Heart left ventricle (tissue), 16 donors: ENCODE results near the gene TMEM248. TPM values are rescaled to one million over a fixed set of nuclear protein-coding genes. Genes with fewer than 3 reads are reported as not detected.
"Not testable (repeated sequence)": the region's sequence is repeated elsewhere in the genome, so short reads cannot be mapped to it uniquely, and the experiment has no call there.

Experiments used
- ATAC-seq, 4 donors: fragments of 200-7000 bp; cut with Tn5 transposase; one replicate each; pipeline ENCODE4 v1.9.1; 2020 to 2022; ENCODE audit warnings: moderate library complexity in 4 of 4, mild to moderate bottlenecking in 3 of 4, moderate number of reproducible peaks in 1 of 4
- DNase-seq, 5 donors: peaks; one replicate each; pipeline ENCODE4 v3.0.0-alpha.2; 2020
- H3K27ac ChIP-seq, 12 donors: fragments of 200-600 bp; sonication (generic) in 4 of 12; one replicate each; pipeline versions ENCODE4 v1.5.0 to v1.8.0; 2016 to 2022; ENCODE audit warnings: mild to moderate bottlenecking in 2 of 12
- H3K27me3 ChIP-seq, 9 donors: fragments of 200-600 bp; sonication (generic) in 2 of 9; one replicate each; pipeline versions ENCODE4 v1.5.1 to v1.8.0; 2016 to 2022; ENCODE audit warnings: mild to moderate bottlenecking in 3 of 9
- H3K36me3 ChIP-seq, 9 donors: fragments of 200-600 bp; sonication (generic) in 2 of 9; one replicate each; pipeline versions ENCODE4 v1.5.0 to v1.8.0; 2018 to 2022; ENCODE audit warnings: mild to moderate bottlenecking in 2 of 9
- H3K4me1 ChIP-seq, 12 donors: fragments of 200-600 bp; sonication (generic) in 4 of 12; one replicate each; pipeline versions ENCODE4 v1.5.0 to v1.8.0; 2016 to 2022; ENCODE audit warnings: mild to moderate bottlenecking in 3 of 12
- H3K4me3 ChIP-seq, 12 donors: fragments of 200-600 bp; sonication (generic) in 4 of 12; one replicate each; pipeline versions ENCODE4 v1.5.0 to v1.8.0; 2017 to 2022; ENCODE audit warnings: mild to moderate bottlenecking in 9 of 12, moderate library complexity in 4 of 12
- H3K9me3 ChIP-seq, 12 donors: fragments of 200-600 bp; sonication (generic) in 4 of 12; one replicate each; pipeline versions ENCODE4 v1.5.0 to v1.8.0; 2016 to 2022; ENCODE audit warnings: mild to moderate bottlenecking in 1 of 12
- POLR2A ChIP-seq, 2 donors: fragments of 450-650 bp; IDR thresholded peaks; one replicate each; pipeline ENCODE4 v1.6.1; 2017; ENCODE audit warnings: antibody characterized with exemption in 2 of 2, mild to moderate bottlenecking in 2 of 2, moderate library complexity in 2 of 2
- WGBS, 4 donors: extraction: QIAGEN DNeasy Blood & Tissue Kit in 2 of 4; methylation state at CpG; one replicate each; pipeline versions ENCODE4 v1.1.5 to v1.1.7; 2013 to 2018; 5-methylcytosine and 5-hydroxymethylcytosine counted together
- intact Hi-C, 10 donors: fragments of 100-400 bp; cut with DNase I; formaldehyde crosslinking; loops; one replicate each; pipeline versions ENCODE4 v1.11.1 to v1.14.2; 2022
- polyA plus RNA-seq, 2 donors: library from polyadenylated mRNA; stranded (reverse); fragments of 200-250 nt; gene quantifications; one replicate each; pipeline ENCODE4 v1.2.3, GENCODE V29; 2013
- total RNA-seq, 9 donors: library from RNA; depleted of rRNA in 2 of 9; stranded (reverse); fragments of >200 nt in 2 of 9; fragmentation: NEBNext Ultra II Directional in 3 of 9; extraction: Animal tissue kit (Norgen Biotek cat#: 25700) in 3 of 9; gene quantifications; one replicate each; pipeline versions ENCODE4 v1.1.0 to v1.2.4, GENCODE V29; 2016 to 2023
- TF ChIP-seq, protein P1 (sequence below), 12 donors: fragments of 200-600 bp; sonication (generic) in 4 of 12; IDR thresholded peaks; one replicate each; pipeline versions ENCODE4 v1.5.0 to v1.8.0; 2018 to 2022; ENCODE audit warnings: antibody characterized with exemption in 12 of 12, mild to moderate bottlenecking in 5 of 12
- donor health status: ischemic (EF 13 %, LVEDD 7.1; RV severe dilation, severe dysfunction).
- donor health status: healthy with polysubstance abuse.
- donor health status: DM: no; HTN: yes; CAD: no.
- donor health status: DM: no; HTN: no; CAD: no.
- donor health status: ischemic (EF 25% LVEDD 6.9; RV normal size, moderate dysfunction).
- donor health status: ischemic (EF 25% LVEDD 5.7; RV mildly dilated, moderate dysfunction).
- donor health status: healthy.
- donor health status: DM: yes; HTN: yes; CAD: no.
- donor health status: ischemic (EF 35%, LVEDD 5.7; RV mildly dilated, moderate dysfunction).
- donor health status: nonischemic (EF 11% LVEDD 7.7; RV severe dilation, severe dysfunction).
- donor health status: DM: yes; HTN: yes; CAD: no.
- donor health status: PGD.
- donor health status: ischemic (EF 29% LVEDD 5.4; RV normal size, mild dysfunction).
- donor health status: nonischemic (EF 23%, LVEDD 6.1; RV moderate dilation, normal function).

The TMEM248 gene
- total and polyA plus RNA-seq, 11 donors, result 12.6 to 121 (median 54.6) TPM

DNA sequence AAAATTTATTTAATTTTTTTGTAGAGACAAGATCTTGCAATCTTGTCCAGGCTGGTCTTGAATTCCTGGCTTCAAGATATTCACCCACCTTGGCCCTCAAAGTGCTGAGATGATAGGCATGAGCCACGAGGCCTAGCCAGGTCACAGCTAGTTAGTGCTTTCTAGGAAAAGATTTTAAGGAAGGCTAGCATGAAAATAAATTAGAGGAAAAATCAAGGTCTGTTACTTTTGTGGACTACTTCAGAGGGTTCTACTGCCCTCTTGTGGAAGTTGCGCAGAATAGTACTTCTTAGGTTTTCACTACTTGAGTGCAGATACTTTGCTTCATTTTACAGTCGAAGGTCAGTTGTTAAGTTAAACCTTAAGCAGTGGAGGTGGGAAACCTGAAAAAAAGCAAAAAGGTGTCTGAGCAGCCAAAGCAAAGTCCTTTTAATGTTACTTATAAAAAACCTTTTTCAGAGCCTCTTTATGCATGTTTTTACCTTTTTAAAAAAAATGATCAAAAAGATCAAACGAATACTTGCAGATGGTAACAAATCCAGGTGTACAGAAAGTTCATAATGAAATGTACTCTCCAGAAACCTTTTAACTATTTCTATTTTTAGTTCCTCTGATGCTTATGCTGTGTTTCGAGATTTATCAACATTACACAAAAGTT is 79.7 kb downstream of the TMEM248 start:
- not testable (repeated sequence) for H3K4me3 ChIP-seq, ATAC-seq, H3K27ac ChIP-seq, H3K4me1 ChIP-seq, H3K9me3 ChIP-seq, H3K27me3 ChIP-seq, DNase-seq
- peaks cover 0 to 35% (median 21%) of the 10 kb centered on the region in 9 donors for H3K36me3 ChIP-seq
- WGBS, 4 donors, result 42 to 60% (median 45%) methylated on average over 3 to 4 of the region's 5 CpGs
- TF ChIP-seq, protein P1, sequence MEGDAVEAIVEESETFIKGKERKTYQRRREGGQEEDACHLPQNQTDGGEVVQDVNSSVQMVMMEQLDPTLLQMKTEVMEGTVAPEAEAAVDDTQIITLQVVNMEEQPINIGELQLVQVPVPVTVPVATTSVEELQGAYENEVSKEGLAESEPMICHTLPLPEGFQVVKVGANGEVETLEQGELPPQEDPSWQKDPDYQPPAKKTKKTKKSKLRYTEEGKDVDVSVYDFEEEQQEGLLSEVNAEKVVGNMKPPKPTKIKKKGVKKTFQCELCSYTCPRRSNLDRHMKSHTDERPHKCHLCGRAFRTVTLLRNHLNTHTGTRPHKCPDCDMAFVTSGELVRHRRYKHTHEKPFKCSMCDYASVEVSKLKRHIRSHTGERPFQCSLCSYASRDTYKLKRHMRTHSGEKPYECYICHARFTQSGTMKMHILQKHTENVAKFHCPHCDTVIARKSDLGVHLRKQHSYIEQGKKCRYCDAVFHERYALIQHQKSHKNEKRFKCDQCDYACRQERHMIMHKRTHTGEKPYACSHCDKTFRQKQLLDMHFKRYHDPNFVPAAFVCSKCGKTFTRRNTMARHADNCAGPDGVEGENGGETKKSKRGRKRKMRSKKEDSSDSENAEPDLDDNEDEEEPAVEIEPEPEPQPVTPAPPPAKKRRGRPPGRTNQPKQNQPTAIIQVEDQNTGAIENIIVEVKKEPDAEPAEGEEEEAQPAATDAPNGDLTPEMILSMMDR (IDR thresholded peaks at IDR 0.05), result peak; percentile 32 to 58 (median 48)
- intact Hi-C loops, result loop anchor here in 1 of 10 donors (10.0 kb wide), 1 partner anchor 446 kb away; no protein-coding TSS in a partner anchor

DNA sequence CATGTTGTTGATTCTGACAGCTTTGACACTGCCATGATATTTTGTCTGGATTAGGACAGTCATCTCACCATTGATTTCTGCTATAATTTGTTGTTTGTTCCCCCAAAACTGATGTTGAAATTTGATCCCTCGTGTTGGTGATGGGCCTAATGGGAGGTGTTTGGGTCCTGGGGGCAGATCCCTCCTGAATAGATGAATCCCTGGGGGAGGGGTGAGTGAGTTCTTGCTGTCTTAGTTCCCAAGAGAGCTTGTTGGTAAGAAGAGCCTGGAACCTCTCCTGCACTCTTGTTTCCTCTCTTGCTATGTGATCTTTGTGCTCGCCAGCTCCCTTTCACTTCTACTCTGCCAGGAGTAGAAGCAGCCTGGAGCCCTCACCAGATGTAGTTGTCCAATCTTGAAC is 83.1 kb downstream of the TMEM248 start:
- not testable (repeated sequence) for ATAC-seq
- intact Hi-C loops, result loop anchor here in 1 of 10 donors (10.0 kb wide), 1 partner anchor 449 kb away; no protein-coding TSS in a partner anchor

DNA sequence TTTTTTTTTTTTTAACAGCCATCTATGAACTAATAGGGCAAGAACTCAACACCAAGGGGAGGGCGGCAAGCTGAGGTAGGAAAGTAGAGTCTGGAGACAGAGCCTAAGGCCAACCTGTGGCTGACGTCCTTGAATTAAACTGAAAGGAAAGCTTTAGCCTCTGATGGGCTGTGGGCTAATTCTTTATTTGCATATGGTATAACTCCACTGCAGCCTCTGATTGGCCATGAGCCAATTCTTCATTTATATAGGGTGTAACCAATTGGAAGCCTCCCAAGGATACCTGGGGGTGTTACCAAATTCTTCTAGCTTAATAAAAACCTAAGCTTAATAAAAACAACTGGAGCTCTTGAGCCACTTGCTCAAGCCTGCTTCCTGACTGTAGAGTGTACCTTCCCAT is 85.9 kb downstream of the TMEM248 start:
- DNase-seq (no peak), ATAC-seq (no peak)
- intact Hi-C loops, result loop anchor here in 1 of 10 donors (10.0 kb wide), 1 partner anchor 452 kb away; no protein-coding TSS in a partner anchor
- Histone ChIP-seq H3K4me1 (no peaks in the 10 kb centered on the region), H3K9me3 (no peaks in the 10 kb centered on the region), H3K4me3 (no peak overlapping the region), H3K27me3 (no peaks in the 10 kb centered on the region), H3K27ac (no peak overlapping the region), H3K36me3 (peaks cover 0 to 74% (median 70%) of the 10 kb centered on the region in 9 donors)
- 89 to 94% (median 91%) methylated on average over 2 of the region's 2 CpGs for WGBS, 4 donors
- no peak for TF ChIP-seq POLR2A (IDR thresholded peaks at IDR 0.05)
- TF ChIP-seq, protein P1 (IDR thresholded peaks at IDR 0.05), result no peak

More for the DNA sequence above, 83.1 kb downstream of the TMEM248 start:
- peaks cover 0 to 59% (median 49%) of the 10 kb centered on the region in 9 donors for H3K36me3 ChIP-seq
- not testable (repeated sequence) for DNase-seq, H3K9me3 ChIP-seq, H3K27me3 ChIP-seq, H3K4me3 ChIP-seq, H3K27ac ChIP-seq, H3K4me1 ChIP-seq
- 80 to 97% (median 90%) methylated on average over 2 of the region's 2 CpGs for WGBS, 4 donors

Other genes starting within 250 kb of the TMEM248 start
- 10 to 100 TPM; 14.8 to 21.2 (median 19.6) TPM for gene RABGEF1, start 180.5 kb upstream of the TMEM248 start, total RNA-seq
- 10 to 100 TPM in 1 of 2 donors, 1 to 10 TPM in 1; 5.7 to 15.8 TPM for gene RABGEF1, start 180.5 kb upstream of the TMEM248 start, polyA plus RNA-seq
- 100 to 1,000 TPM; 135 to 310 (median 225) TPM for gene SBDS, start 74.4 kb downstream of the TMEM248 start, total RNA-seq
- 100 to 1,000 TPM; 154 to 308 TPM for gene SBDS, start 74.4 kb downstream of the TMEM248 start, polyA plus RNA-seq
- gene TYW1, start 75.6 kb downstream of the TMEM248 start, total RNA-seq, result 10 to 100 TPM in 7 of 9 donors, 1 to 10 TPM in 2; 9.6 to 16.1 (median 11.7) TPM
- 10 to 100 TPM in 1 of 2 donors, 1 to 10 TPM in 1; 4.9 to 10.5 TPM for gene TYW1, start 75.6 kb downstream of the TMEM248 start, polyA plus RNA-seq